HEK293 (cell line): Measurements from ENCODE around the gene PNPLA2.
A peak's percentile ranks its signal among the peaks of the same experiment; 100 is the strongest.

Experiments
- CTCF ChIA-PET: fragments of 350-600 bp; formaldehyde crosslinking; extraction: SDS; loops from one replicate; lab custom pipeline; 2021; ENCODE audit warnings: antibody characterized with exemption; lab: Yijun Ruan, JAX
- POLR2A ChIA-PET: fragments of 300-600 bp; formaldehyde crosslinking; extraction: SDS; loops from one replicate; lab custom pipeline; 2020; ENCODE audit warnings: antibody characterized with exemption, inconsistent platforms; lab: Yijun Ruan, JAX
- H3K27ac ChIP-seq: fragments of 200-500 bp; sonication (Bioruptor generic); 2 replicates; pipeline ENCODE4 v1.5.1; 2014; ENCODE audit warnings: low read depth, low read length, control low read depth, inconsistent platforms; ENCODE audit errors: extremely low read depth
- H3K36me3 ChIP-seq, 2 experiments: fragments of 200-500 bp in 1 of 2; sonication (Bioruptor generic) in 1 of 2; 1 replicate in 1 of 2; 2 replicates in 1 of 2; pipeline ENCODE4 v1.5.1; 2014 to 2017; ENCODE audit warnings: inconsistent platforms in 2 of 2, low read length in 2 of 2; ENCODE audit not compliant: control insufficient read depth in 2 of 2, insufficient read depth in 1 of 2
- H3K4me1 ChIP-seq: fragments of 200-500 bp; sonication (Bioruptor generic); 2 replicates; pipeline ENCODE4 v1.5.1; 2014; ENCODE audit warnings: mild to moderate bottlenecking, low read length, inconsistent platforms; ENCODE audit not compliant: control insufficient read depth, insufficient read depth
- H3K4me3 ChIP-seq: 2 replicates; pipeline ENCODE4 v1.5.1; 2011; ENCODE audit warnings: low read depth, mild to moderate bottlenecking, control low read depth, low read length, moderate library complexity
- H3K9me3 ChIP-seq: fragments of 200-500 bp; sonication (Bioruptor generic); 2 replicates; pipeline ENCODE4 v1.5.1; 2014; ENCODE audit warnings: low read depth, low read length, inconsistent platforms; ENCODE audit not compliant: control insufficient read depth, insufficient read depth
- FEZF1 ChIP-seq: fragments of 450-650 bp; formaldehyde crosslinking; IDR thresholded peaks from 2 replicates; pipeline ENCODE4 v1.5.1; 2016; ENCODE audit warnings: missing biosample characterization, missing genetic modification characterization
- MEIS1 ChIP-seq: sonication (generic); formaldehyde crosslinking; IDR thresholded peaks from 2 replicates; pipeline ENCODE4 v1.8.1; 2022; ENCODE audit warnings: missing genetic modification reagents, mild to moderate bottlenecking, borderline replicate concordance
- SCRT2 ChIP-seq: fragments of 450-650 bp; formaldehyde crosslinking; IDR thresholded peaks from 2 replicates; pipeline ENCODE4 v1.5.1; 2016; ENCODE audit warnings: missing biosample characterization, missing genetic modification characterization
- SP7 ChIP-seq: fragments of 450-650 bp; formaldehyde crosslinking; IDR thresholded peaks from 2 replicates; pipeline ENCODE4 v1.5.1; 2016; ENCODE audit warnings: missing biosample characterization, missing genetic modification characterization
- YY2 ChIP-seq: fragments of 450-650 bp; formaldehyde crosslinking; IDR thresholded peaks from 2 replicates; pipeline ENCODE4 v1.5.1; 2016; ENCODE audit warnings: missing biosample characterization, missing genetic modification characterization
- ZNF155 ChIP-seq: fragments of 450-650 bp; formaldehyde crosslinking; IDR thresholded peaks from 2 replicates; pipeline ENCODE4 v1.5.1; 2016; ENCODE audit warnings: missing biosample characterization, missing genetic modification characterization
- ZNF558 ChIP-seq: fragments of 450-650 bp; formaldehyde crosslinking; IDR thresholded peaks from 2 replicates; pipeline ENCODE4 v1.5.1; 2016; ENCODE audit warnings: missing biosample characterization, missing genetic modification characterization
- ZNF777 ChIP-seq: fragments of 450-650 bp; formaldehyde crosslinking; IDR thresholded peaks from 2 replicates; pipeline ENCODE4 v1.5.1; 2017; ENCODE audit warnings: missing biosample characterization, missing genetic modification characterization, borderline replicate concordance
- ZSCAN16 ChIP-seq: fragments of 450-650 bp; formaldehyde crosslinking; IDR thresholded peaks from 2 replicates; pipeline ENCODE4 v1.5.1; 2016; ENCODE audit warnings: missing biosample characterization, missing genetic modification characterization
- ZSCAN23 ChIP-seq: fragments of 450-650 bp; formaldehyde crosslinking; IDR thresholded peaks from 2 replicates; pipeline ENCODE4 v1.5.1; 2016; ENCODE audit warnings: missing biosample characterization, missing genetic modification characterization
- TF ChIP-seq, protein P1 (sequence below): fragments of 450-650 bp; formaldehyde crosslinking; IDR thresholded peaks from 2 replicates; pipeline ENCODE4 v1.5.1; 2016; ENCODE audit warnings: missing biosample characterization, missing genetic modification characterization
- TF ChIP-seq, protein P2 (sequence below): fragments of 450-650 bp; formaldehyde crosslinking; IDR thresholded peaks from 2 replicates; pipeline ENCODE4 v1.5.1; 2016; ENCODE audit warnings: missing biosample characterization, missing genetic modification characterization
- TF ChIP-seq, protein P3 (sequence below): fragments of 450-650 bp; formaldehyde crosslinking; IDR thresholded peaks from 2 replicates; pipeline ENCODE4 v1.5.1; 2016; ENCODE audit warnings: missing biosample characterization, missing genetic modification characterization

The PNPLA2 gene

DNA sequence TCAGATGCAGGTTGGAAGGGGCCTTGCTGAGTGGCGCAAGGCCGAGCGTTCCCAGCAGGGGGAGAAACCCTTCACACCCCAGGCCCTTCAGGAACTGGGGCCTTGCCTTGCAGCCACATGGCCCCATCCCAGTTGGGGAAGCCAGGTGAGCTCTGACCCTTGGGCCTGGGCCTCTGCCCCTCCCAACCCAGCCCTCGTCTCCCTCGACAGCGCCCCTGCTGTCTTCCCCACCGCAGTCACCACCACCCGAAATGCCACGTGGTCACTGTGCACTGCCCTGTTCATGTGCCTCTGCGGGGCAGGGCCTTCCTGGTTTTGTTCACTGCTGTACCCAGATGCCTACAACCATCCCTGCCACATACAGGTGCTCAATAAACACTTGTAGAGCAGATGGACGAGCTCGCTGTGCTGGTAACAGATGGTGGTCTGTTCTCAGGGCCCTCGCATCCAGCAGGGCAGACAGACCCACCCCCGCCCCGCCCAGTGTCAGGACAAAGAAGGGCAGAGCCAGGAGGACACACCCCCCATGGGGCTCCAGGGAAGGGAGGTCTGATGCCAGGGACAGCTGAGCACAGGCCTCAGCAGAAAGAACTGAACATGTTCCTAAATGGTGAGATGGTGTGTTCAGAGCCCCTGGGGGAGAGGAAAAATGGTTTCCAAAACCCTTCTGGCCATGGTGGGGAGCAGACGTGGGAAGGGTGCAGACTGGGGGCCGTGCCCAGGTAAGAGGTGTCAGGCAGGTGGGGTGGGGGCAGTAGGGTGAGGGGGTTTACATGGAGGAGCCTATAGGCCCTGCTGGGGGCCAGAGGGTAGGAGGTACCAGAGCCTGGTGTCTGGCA is 19.9 kb downstream of the PNPLA2 start (continued):
- TF ChIP-seq, protein P1, sequence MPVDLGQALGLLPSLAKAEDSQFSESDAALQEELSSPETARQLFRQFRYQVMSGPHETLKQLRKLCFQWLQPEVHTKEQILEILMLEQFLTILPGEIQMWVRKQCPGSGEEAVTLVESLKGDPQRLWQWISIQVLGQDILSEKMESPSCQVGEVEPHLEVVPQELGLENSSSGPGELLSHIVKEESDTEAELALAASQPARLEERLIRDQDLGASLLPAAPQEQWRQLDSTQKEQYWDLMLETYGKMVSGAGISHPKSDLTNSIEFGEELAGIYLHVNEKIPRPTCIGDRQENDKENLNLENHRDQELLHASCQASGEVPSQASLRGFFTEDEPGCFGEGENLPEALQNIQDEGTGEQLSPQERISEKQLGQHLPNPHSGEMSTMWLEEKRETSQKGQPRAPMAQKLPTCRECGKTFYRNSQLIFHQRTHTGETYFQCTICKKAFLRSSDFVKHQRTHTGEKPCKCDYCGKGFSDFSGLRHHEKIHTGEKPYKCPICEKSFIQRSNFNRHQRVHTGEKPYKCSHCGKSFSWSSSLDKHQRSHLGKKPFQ (tag by site-specific recombination): no peak
- TF ChIP-seq ZSCAN16 (tag by site-specific recombination) (peak; percentile 39; the same call in 1 of the 2 replicates), FEZF1 (no peak), SCRT2 (tag by site-specific recombination) (peak; percentile 92), SP7 (tag by site-specific recombination) (no peak)
- TF ChIP-seq, protein P2, sequence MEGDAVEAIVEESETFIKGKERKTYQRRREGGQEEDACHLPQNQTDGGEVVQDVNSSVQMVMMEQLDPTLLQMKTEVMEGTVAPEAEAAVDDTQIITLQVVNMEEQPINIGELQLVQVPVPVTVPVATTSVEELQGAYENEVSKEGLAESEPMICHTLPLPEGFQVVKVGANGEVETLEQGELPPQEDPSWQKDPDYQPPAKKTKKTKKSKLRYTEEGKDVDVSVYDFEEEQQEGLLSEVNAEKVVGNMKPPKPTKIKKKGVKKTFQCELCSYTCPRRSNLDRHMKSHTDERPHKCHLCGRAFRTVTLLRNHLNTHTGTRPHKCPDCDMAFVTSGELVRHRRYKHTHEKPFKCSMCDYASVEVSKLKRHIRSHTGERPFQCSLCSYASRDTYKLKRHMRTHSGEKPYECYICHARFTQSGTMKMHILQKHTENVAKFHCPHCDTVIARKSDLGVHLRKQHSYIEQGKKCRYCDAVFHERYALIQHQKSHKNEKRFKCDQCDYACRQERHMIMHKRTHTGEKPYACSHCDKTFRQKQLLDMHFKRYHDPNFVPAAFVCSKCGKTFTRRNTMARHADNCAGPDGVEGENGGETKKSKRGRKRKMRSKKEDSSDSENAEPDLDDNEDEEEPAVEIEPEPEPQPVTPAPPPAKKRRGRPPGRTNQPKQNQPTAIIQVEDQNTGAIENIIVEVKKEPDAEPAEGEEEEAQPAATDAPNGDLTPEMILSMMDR (tag by site-specific recombination): peak; percentile 65

DNA sequence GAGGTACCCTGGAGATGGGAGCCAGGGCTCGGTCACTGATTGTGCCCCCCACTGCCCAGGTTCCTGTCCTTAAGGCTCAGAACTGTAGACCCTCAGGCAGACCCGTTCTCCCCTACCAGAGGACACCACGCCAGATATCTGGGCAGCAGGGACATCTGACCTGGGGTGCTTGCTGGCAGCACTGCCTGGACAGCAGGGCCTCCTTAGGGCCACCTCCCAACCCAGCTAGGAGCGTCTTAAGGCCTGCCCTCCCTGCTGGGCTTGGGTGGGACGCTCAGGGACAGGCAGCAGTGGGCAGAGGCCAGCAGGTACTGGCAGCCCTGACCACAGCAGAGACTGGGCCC is 20.5 kb downstream of the PNPLA2 start:
- Histone ChIP-seq H3K36me3 (peaks cover 0 to 63% of the 10 kb centered on the region in 2 experiments; a peak in 1 of 3 replicates), H3K27ac (no peak overlapping the region), H3K9me3 (no peaks in the 10 kb centered on the region), H3K4me1 (no peaks in the 10 kb centered on the region; the same call in 1 of the 2 replicates), H3K4me3 (no peak overlapping the region)
- ChIA-PET CTCF (interaction anchor here (0.7 kb wide), 2 partner anchors 9 to 35 kb away, joined by 3 read pairs; no protein-coding TSS in a partner anchor), POLR2A (interaction anchor here (6.9 to 15.0 kb wide), 2 partner anchors 8 to 23 kb away, joined by 70 to 202 read pairs; partner anchors contain the start of genes CD151, CRACR2B and PNPLA2)
- no peak for TF ChIP-seq ZNF155 (tag by site-specific recombination)
- TF ChIP-seq ZNF558 (tag by site-specific recombination): no peak
- TF ChIP-seq ZNF777 (tag by site-specific recombination): no peak
- TF ChIP-seq ZSCAN23 (tag by site-specific recombination): no peak
- TF ChIP-seq YY2 (tag by site-specific recombination): no peak

DNA sequence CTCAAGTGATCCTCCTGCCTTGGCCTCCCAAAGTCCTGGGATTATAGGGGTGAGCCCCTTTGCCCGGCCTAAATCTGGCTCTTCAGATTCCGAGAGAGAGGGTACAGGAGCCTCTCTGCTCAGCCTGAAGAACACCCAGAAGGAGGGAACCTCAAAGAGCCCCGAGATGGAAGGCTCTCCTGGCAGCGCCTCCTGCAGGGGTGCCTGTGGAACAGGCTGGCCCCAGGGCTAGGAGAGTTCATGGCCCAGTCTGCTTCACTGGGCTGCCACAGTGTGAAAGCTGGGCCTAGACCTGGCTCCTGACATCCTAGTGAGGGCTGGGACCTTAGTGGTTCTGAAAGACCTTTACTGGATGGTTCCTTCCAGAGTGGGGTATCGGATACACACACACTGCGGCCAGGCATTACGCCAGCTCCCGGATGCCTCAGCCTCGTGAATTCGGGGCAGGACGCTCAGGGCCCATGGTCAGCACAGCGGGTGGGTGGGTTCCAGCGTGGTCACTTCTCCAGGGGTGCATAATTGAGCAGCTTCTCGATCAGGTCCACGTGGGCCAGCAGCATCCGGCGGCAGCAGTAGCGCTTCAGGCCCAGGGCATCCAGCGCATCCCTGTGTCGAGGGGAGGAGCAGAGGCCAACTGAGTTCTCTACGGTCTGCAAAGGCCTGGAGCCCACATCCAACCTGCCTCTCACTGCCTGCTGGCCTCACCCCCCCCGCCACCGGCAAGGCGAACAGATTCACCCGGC is 21.3 kb downstream of the PNPLA2 start:
- POLR2A ChIA-PET: interaction anchor here (1.0 to 15.0 kb wide), 4 partner anchors 9 to 34 kb away, joined by 3 to 202 read pairs (median 38); partner anchors contain the start of genes CD151, CRACR2B and PNPLA2
- peaks cover 0 to 55% of the 10 kb centered on the region in 2 experiments; a peak in 1 of 3 replicates for H3K36me3 ChIP-seq
- no peak overlapping the region for H3K4me3 ChIP-seq
- CTCF ChIA-PET: interaction anchor here (0.7 to 1.4 kb wide), 5 partner anchors 20 to 819 kb away, joined by 3 to 6 read pairs (median 4); no protein-coding TSS in a partner anchor
- H3K9me3 ChIP-seq: no peaks in the 10 kb centered on the region
- no peak overlapping the region for H3K27ac ChIP-seq
- H3K4me1 ChIP-seq: 0 out of 2 replicates have a peak, but pooled peaks cover 3% of the 10 kb centered on the region
- TF ChIP-seq MEIS1 (CRISPR knock-in tag): no peak
- TF ChIP-seq, protein P1 (tag by site-specific recombination): no peak
- TF ChIP-seq, protein P2 (tag by site-specific recombination): peak; percentile 32; the same call in 1 of the 2 replicates
- TF ChIP-seq, protein P3, sequence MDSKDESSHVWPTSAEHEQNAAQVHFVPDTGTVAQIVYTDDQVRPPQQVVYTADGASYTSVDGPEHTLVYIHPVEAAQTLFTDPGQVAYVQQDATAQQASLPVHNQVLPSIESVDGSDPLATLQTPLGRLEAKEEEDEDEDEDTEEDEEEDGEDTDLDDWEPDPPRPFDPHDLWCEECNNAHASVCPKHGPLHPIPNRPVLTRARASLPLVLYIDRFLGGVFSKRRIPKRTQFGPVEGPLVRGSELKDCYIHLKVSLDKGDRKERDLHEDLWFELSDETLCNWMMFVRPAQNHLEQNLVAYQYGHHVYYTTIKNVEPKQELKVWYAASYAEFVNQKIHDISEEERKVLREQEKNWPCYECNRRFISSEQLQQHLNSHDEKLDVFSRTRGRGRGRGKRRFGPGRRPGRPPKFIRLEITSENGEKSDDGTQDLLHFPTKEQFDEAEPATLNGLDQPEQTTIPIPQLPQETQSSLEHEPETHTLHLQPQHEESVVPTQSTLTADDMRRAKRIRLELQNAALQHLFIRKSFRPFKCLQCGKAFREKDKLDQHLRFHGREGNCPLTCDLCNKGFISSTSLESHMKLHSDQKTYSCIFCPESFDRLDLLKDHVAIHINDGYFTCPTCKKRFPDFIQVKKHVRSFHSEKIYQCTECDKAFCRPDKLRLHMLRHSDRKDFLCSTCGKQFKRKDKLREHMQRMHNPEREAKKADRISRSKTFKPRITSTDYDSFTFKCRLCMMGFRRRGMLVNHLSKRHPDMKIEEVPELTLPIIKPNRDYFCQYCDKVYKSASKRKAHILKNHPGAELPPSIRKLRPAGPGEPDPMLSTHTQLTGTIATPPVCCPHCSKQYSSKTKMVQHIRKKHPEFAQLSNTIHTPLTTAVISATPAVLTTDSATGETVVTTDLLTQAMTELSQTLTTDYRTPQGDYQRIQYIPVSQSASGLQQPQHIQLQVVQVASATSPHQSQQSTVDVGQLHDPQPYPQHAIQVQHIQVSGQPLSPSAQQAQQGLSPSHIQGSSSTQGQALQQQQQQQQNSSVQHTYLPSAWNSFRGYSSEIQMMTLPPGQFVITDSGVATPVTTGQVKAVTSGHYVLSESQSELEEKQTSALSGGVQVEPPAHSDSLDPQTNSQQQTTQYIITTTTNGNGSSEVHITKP (tag by site-specific recombination): 0 out of 2 replicates have a peak, but pooled peaks have one; percentile 19
